ENCODE data around the gene CASZ1.

DNA sequence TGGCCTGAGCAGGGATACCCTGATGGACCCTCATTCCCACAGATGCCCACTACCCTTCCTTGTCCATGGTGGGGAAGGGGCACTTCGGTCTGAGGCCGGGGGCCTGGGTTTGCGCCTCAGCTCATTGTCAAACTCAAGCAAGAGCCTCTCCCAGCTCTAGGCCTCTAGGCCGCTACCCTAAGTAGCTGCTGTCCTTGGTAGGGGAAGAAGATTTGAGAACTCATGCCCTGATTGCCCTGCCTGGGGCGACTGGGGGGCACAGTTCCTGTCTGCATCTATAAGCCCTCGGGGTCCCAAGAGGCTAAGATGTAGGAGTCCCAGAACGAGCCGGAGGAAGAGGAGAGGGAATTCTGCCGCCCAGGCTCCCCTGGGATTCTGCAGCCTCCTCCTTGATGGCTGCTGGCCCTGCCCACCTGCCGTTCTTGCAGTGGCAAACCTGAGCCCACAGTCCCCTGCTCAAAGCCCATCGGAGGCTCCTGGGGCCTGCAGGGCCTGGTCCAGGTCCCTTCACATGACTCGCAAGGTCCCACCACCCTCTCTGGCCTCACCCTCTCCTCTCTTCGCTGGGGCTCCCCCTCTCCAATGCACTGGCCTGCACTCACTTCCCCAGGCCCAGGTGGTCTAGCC lies 20.4 kb upstream of the CASZ1 start:
- no peak for TF ChIP-seq CTCF (IDR thresholded peaks at IDR 0.05 in 8 of 11, conservative IDR thresholded peaks at IDR 0.05 in 3 of 11)
- no peak for TF ChIP-seq POLR2A (IDR thresholded peaks at IDR 0.05)

Data from spleen (tissue), 7 donors.